Activated T-cell treated with anti-CD3 and anti-CD28 coated beads for 48 hours (primary cell): ENCODE data around the gene TMEM208.

Source experiments
- DNase-seq: peaks from one replicate; pipeline ENCODE4 v3.0.0-alpha.2; 2020; ENCODE audit warnings: low read depth

The TMEM208 gene

DNA sequence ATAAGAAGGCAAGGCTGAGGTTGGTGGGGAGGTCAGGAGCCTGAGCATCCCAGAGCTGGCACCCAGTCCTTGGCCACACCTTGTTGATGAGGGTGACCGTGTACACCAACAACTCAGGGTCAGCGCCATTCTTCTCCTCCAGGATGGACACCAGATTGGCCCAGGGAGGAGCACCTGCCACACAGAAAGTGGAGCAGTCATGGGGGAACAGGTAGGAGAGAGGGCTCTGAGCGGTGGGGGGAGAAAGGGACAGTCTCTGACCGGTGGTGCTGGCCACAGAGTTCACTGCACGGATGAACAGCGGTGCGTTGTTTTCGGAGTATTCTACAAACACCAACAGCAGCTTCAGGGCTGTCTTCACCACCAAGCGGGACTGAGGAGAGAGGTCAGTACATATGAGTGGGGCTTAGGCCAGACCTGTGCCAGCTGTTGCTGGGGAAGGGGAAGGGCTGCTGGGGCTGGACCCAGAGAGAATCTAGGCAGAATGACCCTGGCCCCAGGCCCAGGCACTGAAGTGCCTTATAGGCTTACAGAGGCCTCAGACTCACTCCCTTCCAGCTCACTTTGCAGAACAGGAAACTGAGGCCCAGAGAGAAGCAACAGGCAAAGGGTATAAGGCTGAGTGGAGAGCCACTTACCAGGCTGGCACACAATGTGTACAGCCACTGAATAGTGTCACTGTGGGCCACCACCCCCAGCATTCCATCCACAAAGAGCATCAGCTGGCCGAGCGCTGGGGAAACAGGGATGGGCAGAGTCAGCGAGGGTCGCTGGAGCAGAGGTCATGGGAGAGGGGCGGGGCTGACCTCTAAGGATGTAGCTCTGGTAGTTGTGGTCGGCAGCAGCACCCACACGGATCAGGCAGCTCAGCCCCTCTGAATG lies 10.7 kb downstream of the TMEM208 start:
- no peak for DNase-seq

DNA sequence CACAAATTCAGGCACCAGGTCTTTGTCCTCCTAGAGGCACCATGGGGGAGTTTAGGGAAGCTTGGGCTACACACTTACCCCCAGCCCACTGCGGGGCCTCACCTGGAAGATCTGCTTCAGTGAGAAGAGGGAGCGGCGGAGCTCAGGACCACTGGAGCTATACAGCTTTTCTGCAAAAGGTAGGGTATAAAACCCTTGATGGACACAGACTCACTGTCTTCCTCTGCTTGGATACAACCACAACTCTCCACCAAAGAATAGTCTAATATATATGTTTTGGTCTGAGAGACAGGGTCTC lies 11.3 kb downstream of the TMEM208 start:
- no peak for DNase-seq

DNA sequence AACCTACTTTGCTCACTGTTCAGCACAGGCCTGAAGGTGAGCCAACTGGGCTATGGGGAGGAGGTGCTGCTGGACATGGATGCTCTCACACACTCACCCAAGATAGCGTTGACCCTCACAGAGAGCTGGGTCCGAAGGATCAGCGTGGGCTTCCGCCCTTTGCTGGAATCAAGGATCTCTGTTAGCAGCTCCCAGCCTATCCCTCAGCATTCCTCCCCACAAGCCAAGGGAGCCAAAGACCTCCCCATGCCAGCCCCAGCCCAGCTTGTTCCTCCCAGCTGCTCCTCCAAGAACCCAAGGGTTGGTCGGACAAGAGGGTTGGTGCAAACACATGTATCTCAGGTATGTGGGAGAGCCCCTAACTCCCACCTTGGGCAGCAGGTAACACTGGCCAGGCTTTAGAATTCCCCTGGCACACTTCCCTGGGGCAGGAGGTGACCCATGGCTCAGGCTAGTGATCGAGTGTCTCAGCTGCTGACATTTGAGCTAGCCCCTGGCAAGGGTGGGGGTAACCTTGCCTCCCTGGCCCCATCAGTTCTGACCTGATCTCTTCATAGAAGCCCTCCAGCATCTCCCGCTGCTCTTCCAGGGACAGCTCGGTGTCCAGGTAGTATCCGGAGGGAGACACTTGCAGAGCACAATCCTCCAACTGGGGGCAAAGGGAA lies 12.0 kb downstream of the TMEM208 start:
- DNase-seq = no peak

DNA sequence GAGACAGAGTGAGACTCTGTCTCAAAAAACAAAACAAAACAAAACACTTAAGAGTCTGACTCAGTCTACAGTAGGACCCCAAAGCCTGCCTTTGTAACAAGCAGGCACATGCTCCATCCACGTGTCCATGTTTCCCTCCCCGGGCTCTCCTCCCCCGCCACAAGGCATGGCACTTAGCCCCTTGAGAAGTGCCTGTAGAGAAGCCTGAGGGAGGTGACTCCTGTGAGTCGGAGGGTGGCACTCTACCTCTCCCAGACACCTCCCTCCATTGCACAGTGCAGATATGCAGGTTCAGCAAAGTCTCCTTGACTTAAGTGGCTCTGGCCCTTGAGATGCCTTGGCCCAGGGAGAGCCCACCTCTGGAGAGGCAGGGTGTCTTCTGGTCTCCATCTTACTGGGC lies 13.6 kb downstream of the TMEM208 start:
- DNase-seq = no peak

DNA sequence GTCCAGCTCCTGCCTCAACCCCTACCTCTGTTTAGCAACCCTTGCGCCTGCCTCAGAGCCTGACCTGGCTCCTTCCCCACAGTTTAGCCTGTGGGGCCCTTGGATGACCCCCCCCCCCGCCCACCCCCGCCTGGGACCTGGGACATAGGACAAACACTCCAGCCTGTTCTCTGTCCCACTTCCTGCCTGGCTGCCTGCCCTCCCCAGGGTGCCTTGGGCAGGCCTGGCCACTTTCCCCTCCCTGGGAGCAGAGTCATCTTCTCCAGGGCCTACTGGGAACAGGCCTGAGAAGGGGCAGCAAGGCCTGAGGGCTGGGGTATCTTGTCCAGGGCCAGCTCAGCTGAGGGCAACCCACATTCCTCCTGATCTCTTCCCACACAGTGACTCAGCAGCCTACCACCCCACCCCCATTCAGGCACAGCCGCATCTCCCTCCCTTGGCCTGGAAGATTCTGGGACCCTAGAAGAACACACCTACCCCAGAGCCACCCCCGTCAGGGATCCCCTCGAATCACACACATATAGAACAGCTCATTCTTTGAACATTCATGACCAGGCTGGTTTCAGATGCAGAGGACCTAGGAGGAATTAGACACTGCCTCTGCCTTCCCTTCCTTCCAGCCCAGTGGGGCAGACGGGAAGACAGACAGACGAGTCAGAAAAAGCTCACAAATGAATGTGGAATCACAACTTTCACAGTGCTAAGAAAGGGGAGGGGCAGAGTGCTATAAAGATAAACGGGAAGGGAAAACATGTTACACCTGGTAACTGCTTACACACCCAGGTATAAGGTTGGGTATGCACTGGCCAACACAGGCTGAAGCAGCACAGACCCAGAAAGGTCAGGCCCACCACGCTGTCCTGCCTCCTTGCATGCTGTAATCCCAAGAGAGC lies 14.3 kb downstream of the TMEM208 start:
- no peak for DNase-seq

GRCh38 chr16:67242138-67242730 lies 15.3 kb downstream of the TMEM208 start:
- DNase-seq = no peak

- DNase-seq = no peak
Observed at GRCh38 chr16:67243481-67243880, 16.6 kb downstream of the TMEM208 start.

- peak; percentile 68 for DNase-seq
Observed at GRCh38 chr16:67244387-67245185, 17.7 kb downstream of the TMEM208 start.

GRCh38 chr16:67245186-67245585 lies 18.3 kb downstream of the TMEM208 start:
- DNase-seq = no peak

DNA sequence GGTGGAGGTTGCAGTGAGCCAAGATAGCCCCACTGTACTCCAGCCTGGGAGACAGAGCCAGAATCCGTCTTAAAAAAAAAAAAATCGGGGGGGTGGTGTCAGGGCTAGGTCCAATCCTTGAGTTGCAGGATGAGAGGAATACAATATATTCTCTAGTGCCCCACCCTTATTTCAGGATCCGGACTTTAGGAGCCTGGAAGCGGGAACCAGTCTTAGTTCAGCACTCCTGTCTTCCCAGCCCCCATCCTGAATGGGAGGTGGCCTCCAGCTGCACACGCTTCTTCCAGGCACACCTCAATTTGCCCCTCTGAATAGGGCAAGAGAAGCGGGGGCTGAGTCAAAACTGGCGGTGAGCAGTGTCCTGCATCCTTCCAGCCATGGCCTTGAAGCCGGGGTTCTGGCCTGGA lies 18.7 kb downstream of the TMEM208 start:
- DNase-seq = no peak

DNA sequence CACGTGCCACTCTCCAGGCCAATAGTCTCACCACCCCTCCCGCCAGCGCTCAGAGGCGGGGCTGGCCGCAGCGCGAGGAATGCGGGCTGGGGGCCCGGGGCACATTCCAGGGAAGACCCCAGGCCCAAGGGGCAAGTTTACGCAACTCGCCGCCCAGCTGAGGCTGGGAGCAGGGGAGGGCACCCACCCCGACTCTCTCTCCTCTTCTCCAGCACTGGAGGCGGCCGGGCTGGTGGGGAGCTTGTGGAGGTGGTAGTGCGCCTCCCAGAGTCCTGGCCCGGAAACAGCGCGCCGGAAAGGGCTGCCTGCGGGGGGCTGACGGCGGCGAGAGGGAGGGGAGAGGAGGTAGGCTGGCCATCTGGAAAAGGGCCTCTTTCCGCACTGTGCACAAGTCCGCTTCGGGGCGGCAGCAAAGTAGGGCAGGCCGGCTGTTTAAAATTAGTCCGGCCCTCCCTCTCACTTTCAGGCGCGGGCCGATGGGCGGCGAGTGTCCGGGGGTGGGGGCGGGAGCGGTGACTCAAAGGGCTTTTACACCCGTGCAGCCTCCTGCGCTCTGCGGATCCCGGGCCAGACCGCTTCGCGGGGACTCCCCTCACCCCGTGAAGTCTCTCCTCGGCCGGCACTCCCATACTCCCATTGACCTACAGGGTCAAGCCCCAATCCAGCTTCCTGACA lies 19.3 kb downstream of the TMEM208 start:
- DNase-seq = peak; percentile 58

- no peak for DNase-seq
Observed at GRCh38 chr16:67246756-67247191, 19.8 kb downstream of the TMEM208 start.

GRCh38 chr16:67247192-67248072 lies 20.5 kb downstream of the TMEM208 start, which contains the start of gene FHOD1:
FHOD1 (minus strand) TSS chr16:67247481; CDS start chr16:67247410, 71 bp downstream.
- peak; percentile 99 for DNase-seq

DNA sequence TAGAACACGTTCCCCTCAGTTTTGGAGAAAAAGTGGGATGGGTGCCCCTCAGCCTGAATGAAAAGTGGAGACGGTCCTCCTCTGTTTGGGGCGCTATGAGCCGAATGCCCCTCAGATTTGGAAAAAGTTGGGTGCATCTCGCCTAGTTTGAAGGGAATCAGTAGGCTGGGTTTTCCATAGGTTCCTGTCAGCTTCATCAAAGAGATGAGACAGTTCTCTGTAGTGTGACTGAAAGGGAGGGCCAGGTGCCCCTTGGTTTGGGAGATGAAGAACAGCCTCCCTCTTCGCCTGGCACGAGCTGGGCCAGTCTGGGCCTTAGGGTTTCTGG lies 21.1 kb downstream of the TMEM208 start:
- no peak for DNase-seq

DNA sequence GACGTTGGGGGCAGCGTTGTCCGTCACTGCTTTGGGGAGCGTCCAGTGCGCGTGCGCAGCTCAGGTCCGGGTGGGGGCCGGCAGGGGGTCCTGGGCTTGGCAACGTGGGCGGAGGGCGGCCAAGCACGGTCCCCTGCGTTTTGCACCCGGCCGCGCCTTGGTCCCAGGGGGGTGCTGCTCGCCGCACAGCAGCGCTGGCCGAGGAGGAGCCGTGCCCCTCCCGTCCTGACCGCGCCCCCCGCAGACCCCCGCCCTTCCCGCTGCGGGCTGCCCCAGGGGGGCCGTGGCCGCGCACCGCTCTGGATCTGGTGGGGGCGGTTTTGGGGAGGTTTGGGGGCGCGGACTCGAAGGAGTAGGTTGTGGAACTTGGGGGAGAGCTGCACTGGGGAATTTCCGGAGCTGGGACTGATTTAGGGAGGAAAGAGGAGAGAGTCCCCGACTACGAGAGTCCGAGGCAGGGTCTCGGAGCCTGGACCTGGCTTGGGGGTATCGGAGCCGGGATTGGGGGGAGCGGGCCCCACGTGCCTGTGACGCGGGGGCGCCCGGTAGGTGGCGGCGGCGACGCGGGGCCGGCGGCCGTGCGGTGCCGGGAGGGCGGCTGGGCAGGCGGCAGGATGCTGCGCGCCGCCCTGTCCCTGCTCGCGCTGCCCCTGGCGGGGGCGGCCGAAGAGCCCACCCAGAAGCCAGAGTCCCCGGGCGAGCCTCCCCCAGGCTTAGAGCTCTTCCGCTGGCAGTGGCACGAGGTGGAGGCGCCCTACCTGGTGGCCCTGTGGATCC lies 21.7 kb downstream of the TMEM208 start, which contains the start of gene SLC9A5:
Gene SLC9A5, plus strand, starts transcription at position 579 of the 777 bp plus-strand sequence. Its CDS starts 36 bp downstream, at position 615.
- DNase-seq = peak; percentile 29

DNA sequence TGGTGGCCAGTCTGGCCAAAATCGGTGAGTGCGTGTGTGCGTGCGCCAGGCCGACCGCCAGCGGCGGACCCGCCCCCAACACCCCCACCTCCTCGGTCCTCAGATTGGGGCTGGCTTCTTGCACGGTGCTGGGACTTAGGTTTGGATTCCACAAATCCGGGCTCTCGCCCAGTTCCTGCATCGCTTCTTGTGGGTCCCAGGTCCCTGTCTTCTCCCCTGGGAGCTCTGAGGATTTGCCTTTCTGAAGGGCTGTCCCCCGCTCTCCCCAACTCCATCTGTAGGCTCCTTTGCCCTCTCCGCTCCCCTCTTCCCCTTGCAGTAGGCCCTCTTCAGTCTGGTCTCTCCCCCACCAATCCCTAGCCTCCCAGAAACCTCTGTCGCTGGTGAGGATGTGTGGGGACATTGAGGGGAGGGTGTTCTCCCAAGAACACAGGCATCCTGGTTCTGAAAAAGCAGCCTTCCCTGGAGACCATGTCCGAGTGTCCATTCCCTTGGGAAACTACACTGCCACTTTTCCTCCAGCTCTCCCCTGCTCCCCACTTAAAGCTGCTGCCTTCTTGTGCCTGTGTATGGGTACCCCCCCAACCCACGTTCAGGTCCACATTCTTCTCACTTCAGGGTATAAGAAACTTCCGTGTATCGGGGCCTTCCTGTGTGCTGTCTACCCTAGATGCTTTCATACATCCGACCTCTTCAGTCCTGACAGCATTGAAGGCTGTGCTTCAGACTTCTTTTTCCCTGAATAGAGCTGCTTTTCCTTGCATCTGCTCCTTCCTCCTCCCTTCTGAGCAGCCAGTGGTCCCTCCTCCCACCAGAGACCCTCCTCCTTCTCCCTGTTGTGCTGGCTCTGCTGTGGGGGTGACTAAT lies 22.5 kb downstream of the TMEM208 start:
- no peak for DNase-seq

- DNase-seq = no peak
Observed at GRCh38 chr16:67250045-67250327, 23.1 kb downstream of the TMEM208 start.
